ENCODE measurements around the gene SSNA1. TPM values are rescaled to one million over a fixed set of nuclear protein-coding genes. Genes with fewer than 3 reads are reported as not detected.
A peak's percentile ranks its signal among the peaks of the same experiment; 100 is the strongest.

SSNA1 gene
- total RNA-seq, 2 donors from 2014 or later: 56.7 to 68.8 TPM

- no peak for ATAC-seq
- DNase-seq: no peak
- intact Hi-C loops (cut with DNase I, micrococcal nuclease): no loop called here
Observed at GRCh38 chr9:137165250-137165836, 23.1 kb upstream of the SSNA1 start.

- DNase-seq (no peak), ATAC-seq (no peak)
- intact Hi-C loops (cut with DNase I, micrococcal nuclease): no loop called here
Observed at GRCh38 chr9:137166380-137167229, 21.9 kb upstream of the SSNA1 start.

GRCh38 chr9:137167277-137167746, 21.2 kb upstream of the SSNA1 start:
- ATAC-seq (no peak), DNase-seq (no peak)
- intact Hi-C loops (cut with DNase I, micrococcal nuclease): no loop called here

- ATAC-seq: peak; percentile 74
Observed at GRCh38 chr9:137167747-137168572, 20.5 kb upstream of the SSNA1 start.

GRCh38 chr9:137168573-137168903, 19.9 kb upstream of the SSNA1 start:
- no peak for DNase-seq

More at GRCh38 chr9:137167747-137168572, 20.5 kb upstream of the SSNA1 start:
- peak; percentile 74 to 81 for DNase-seq
- intact Hi-C loops (cut with DNase I, micrococcal nuclease): no loop called here

GRCh38 chr9:137168904-137169856, 19.3 kb upstream of the SSNA1 start:
- intact Hi-C loops (cut with DNase I, micrococcal nuclease): no loop called here

More at GRCh38 chr9:137168573-137168903, 19.9 kb upstream of the SSNA1 start:
- intact Hi-C loops (cut with DNase I, micrococcal nuclease): no loop called here
- peak; percentile 16 for ATAC-seq

GRCh38 chr9:137169896-137170358, 18.5 kb upstream of the SSNA1 start, which contains the start of gene LRRC26:
Gene LRRC26, minus strand, starts transcription at chr9:137170051. Its CDS starts 108 bp downstream, at chr9:137169943.
- ATAC-seq (peak; percentile 34), DNase-seq (peak; percentile 62 to 72)
- intact Hi-C loops (cut with DNase I, micrococcal nuclease): loop anchor here in 1 of 2 donors (10.0 kb wide), 1 partner anchor 55 kb away; the partner anchor contains the start of genes CYSRT1, RNF208 and RNF224

More at GRCh38 chr9:137168904-137169856, 19.3 kb upstream of the SSNA1 start:
- ATAC-seq (peak; percentile 43), DNase-seq (peak in 1 of 2 donors; percentile 58)

GRCh38 chr9:137170486-137171148, 17.9 kb upstream of the SSNA1 start:
- intact Hi-C loops (cut with DNase I, micrococcal nuclease): loop anchor here in 1 of 2 donors (10.0 kb wide), 1 partner anchor 54 kb away; the partner anchor contains the start of genes CYSRT1, RNF208 and RNF224
- DNase-seq (no peak), ATAC-seq (no peak)

- intact Hi-C loops (cut with DNase I, micrococcal nuclease): loop anchor here in 1 of 2 donors (10.0 kb wide), 1 partner anchor 53 kb away; the partner anchor contains the start of genes CYSRT1, RNF208 and RNF224
- DNase-seq: no peak
- ATAC-seq: no peak
Observed at GRCh38 chr9:137171149-137171900, 17.2 kb upstream of the SSNA1 start.

- DNase-seq: no peak
- ATAC-seq: peak; percentile 19
- intact Hi-C loops (cut with DNase I, micrococcal nuclease): loop anchor here in 1 of 2 donors (10.0 kb wide), 1 partner anchor 52 kb away; the partner anchor contains the start of genes CYSRT1, RNF208 and RNF224
Observed at GRCh38 chr9:137172901-137173795, 15.3 kb upstream of the SSNA1 start.

GRCh38 chr9:137173796-137174664, 14.4 kb upstream of the SSNA1 start:
- no peak for ATAC-seq
- intact Hi-C loops (cut with DNase I, micrococcal nuclease): loop anchor here in 1 of 2 donors (10.0 kb wide), 1 partner anchor 51 kb away; the partner anchor contains the start of genes CYSRT1, RNF208 and RNF224

GRCh38 chr9:137174722-137175293, 13.7 kb upstream of the SSNA1 start:
- ATAC-seq: peak; percentile 15
- intact Hi-C loops (cut with DNase I, micrococcal nuclease): loop anchor here in 1 of 2 donors (10.0 kb wide), 1 partner anchor 50 kb away; the partner anchor contains the start of genes CYSRT1, RNF208 and RNF224
- DNase-seq: no peak

More at GRCh38 chr9:137173796-137174664, 14.4 kb upstream of the SSNA1 start:
- no peak for DNase-seq

GRCh38 chr9:137175345-137175961, 13.0 kb upstream of the SSNA1 start:
- intact Hi-C loops (cut with DNase I, micrococcal nuclease): loop anchor here in 1 of 2 donors (10.0 kb wide), 1 partner anchor 49 kb away; the partner anchor contains the start of genes CYSRT1, RNF208 and RNF224
- ATAC-seq: peak; percentile 35

More at GRCh38 chr9:137175345-137175961, 13.0 kb upstream of the SSNA1 start:
- DNase-seq: no peak

Measured in left colon (tissue), 2 donors.